NCI-H510A treated with DMSO at 0.1 percent for 48 hours (cell line): ENCODE measurements around the gene LYSMD3.
"Not testable (repeated sequence)": the region's sequence is repeated elsewhere in the genome, so short reads cannot be mapped to it uniquely, and the experiment has no call there.

Experiments used
- DNase-seq: peaks from one replicate; lab custom pipeline; 2025; lab: John Stamatoyannopoulos, UW

Gene LYSMD3

DNA sequence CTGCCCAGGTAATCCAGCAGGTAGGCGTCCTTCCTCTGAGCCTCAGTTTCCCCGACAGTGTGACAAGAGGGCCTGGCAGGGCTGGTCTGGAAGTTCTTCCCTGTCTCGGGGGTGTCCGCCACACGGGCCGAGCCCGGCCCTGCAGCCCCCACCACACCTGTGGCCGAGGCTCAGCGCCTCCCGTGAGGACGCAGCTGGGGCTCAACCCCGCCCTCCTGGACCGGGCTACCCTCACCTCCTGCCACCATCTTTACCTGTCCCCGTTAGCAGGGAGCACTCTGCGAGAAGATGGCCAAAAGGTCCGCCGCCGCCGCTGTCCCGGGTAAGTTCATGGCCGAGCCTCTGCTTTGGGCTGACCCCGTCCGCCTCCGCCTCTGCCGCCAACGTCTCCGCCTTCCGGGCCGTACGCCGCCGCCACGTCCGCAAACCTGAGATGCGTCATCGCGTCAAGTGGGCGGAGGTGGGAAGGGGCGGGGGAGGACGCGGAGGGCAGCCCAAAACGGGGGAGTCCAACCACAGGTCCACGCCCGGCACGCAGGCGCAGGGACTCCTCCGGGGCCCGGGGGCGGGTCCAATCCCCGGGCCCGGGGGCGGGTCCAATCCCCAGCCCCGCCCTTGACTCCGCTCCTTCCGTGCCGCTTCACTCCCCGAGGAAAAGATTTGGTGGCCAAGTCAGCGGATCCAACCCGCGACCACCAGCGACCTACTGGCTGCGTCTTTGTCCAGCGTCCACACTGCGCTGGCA is at the start of gene LYSMD3:
LYSMD3 (minus strand) TSS at position 391 of the 745 bp plus-strand sequence. CDS start 4,295 bp downstream, outside the sequence.
- peak; percentile 75 for DNase-seq

DNA sequence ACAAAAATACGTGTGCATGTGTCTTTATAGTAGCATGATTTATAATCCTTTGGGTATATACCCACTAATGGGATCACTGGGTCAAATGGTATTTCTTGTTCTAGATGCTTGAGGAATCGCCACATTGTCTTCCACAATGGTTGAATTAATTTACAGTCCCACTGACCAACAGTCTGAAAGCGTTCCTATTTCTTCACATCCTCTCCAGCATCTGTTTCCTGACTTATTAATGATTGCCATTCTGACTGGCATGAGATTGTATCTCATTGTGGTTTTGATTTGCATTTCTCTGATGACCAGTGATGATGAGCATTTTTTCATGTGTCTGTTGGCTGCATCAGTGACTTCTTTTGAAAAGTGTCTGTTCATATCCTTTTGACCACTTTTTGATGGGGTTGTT is 47.2 kb upstream of the LYSMD3 start:
- not testable (repeated sequence) for DNase-seq

DNA sequence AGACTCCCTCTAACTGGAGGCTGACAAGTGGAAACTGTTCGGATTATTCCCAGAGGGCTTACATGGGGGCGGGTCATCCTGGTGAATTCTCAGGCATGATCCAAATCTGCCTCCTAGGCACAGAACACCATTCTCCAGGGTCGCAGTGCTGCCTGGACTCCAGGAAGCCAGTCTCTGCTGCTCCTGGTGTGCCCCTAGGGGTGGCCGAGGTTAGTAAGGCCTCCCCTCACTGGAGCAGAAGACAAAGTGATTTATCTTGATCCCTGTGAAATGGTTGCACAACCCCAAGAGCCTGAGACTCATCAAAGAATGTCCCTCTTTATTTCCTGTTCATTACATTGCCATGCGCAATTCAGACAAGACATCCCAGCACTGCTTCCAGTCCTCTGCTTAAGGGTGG is 46.3 kb upstream of the LYSMD3 start:
- no peak for DNase-seq

DNA sequence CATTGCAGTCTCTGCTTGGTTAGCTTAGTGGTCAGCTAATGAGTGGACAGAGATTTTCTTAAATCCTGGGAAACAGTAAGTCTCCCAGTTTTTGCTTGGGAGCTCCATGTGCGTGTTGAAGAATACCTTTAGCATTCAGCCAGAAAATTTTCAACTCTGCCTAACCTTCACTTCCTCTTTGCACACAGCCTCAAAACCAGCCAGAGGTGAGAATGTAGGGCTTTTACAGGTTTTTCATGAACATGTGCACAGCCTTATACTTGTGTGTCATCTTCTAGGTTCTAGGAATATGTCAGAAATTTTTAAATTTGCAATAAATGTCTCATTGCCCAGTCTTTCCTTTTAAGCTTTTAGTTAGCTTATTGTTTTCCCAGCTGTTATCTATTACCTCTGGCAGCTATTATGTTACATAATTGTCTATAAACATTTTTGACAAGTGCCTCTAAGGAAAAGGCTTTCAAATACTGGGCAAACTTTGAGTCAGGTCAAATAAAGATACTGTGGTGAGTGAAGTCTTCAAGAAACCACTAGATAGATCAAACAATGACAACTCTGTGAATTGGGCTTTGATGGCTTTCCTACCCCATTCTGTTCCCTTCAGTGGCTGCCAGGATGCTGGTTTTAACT is 41.9 kb upstream of the LYSMD3 start:
- DNase-seq = no peak

DNA sequence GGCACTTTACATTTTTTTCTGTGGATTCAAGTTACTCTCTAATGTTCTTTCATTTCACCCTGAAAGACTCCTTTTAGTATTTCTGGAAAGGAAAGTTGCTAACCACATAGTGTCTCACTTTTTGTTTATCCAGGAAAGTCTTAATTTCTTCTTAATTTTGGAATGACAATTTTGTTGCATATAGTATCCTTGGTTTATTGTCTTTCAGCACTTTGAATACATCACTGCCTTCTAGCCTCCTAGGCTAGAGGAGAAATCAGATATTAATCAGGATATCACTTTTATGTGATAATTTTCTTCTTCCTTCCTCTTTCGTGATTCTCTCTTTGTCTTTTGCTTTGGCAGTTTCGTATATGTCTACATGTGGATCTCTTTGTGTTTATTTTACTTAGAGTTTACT is 40.6 kb upstream of the LYSMD3 start:
- DNase-seq = no peak

DNA sequence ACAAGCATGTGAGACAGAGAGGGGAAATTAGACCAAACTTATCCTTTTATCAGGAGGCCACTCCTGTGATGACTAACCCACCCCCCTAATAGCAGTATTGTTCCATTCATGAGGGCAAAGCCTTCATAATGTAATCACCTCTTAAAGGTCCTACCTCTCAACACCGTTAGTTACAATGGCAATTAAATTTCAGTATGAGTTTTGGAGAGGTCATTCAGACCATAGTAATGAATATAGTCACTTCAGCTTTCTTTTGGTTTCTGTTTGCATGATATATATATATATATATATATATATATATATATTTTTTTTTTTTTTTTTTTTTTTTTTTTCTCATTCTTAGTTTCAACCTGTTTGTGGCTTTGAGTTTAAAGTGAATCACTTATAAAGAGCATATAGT is 39.7 kb upstream of the LYSMD3 start:
- DNase-seq = no peak

DNA sequence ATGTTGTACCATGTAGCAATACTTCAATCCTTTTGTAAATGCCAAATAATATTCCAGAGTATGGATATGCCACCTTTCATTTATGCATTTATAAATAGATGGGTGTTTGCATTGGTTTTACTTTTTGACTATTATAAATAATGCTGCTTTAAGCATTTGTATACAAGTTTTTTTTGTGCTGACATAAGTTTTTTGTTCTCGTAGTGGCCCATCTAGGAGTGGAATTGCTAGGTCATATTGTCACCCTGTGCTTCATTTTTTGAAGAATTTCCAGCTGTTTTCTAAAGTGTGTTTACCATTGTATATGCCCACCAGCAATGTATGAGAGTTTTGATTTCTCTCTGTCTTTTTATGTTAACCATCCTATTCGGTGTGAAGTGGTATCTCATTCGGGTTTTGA is 36.1 kb upstream of the LYSMD3 start:
- DNase-seq = no peak

DNA sequence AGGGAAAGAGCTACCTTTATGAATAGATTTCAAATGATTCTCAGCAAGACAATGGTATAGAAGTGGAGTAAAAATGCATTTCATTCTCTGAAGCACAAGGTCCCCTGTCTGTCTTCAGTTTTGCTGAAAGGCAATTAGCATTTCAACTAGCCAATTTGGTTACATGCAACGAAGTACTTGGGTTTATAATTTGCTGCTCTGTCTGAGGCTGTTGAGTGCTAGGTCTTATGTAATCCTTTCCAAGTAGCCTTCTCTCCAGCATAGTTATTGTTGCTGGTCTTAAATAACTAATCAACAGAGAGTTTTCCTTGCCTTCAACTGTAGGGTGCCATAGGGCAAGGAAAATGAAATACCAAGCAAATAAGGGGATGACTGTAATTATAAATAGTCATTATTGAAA is 33.7 kb upstream of the LYSMD3 start:
- DNase-seq = peak; percentile 2

DNA sequence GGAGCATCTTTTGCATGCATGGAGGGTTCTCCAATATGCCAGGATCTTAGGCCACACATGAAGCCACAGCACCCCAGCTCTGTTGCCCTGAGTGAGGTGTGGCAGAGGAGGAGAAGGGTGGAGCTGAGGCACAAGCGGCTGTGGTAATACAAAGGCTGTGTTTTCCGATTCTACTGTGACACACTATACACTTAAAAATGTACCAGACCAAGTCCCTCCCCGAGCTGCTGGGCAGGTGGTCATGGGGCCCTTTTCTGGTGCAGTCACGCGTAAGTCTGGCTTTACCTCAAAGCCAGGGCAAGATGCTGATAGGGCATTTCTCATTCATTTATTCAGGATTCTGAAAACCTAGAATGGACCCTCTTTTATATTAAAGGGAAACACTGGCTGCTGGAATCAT is 33.0 kb upstream of the LYSMD3 start:
- DNase-seq = peak; percentile 57

DNA sequence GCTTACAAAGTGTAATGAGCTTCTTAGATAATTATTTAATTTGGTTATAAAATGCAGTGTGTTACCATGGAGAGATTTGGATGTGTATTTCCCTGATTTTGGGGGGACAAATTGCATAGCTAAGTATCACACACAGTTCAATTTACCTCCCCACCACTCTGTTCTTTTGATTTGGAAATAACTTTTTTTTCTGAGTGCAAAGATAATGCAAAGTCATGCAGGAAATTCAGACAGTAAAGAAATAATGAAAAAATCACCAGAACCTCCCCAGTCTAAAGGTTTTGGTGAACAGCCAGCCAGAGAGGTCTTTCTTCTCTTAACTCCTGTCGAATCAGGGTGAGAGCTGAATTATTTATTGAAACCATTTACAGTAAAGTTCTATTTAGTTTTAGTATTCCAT is 32.4 kb upstream of the LYSMD3 start:
- no peak for DNase-seq

DNA sequence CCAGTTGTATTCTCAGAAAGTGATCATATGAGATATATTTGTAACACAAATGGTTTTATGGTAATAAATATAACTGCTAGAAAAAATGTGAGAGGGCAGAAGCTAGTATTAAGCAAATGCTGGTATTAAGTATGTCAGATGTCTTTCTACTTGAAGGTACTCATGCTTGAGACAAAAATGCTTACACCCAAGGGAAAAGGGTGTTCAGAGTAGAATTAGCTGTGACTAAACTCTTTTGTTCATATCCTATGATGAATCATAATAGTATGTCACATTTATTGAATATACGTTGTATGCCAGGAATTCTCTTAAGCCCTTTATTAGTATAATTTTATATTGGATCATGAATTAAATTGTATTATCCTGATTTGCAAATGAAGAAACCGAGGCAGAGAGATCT is 31.4 kb upstream of the LYSMD3 start:
- no peak for DNase-seq

DNA sequence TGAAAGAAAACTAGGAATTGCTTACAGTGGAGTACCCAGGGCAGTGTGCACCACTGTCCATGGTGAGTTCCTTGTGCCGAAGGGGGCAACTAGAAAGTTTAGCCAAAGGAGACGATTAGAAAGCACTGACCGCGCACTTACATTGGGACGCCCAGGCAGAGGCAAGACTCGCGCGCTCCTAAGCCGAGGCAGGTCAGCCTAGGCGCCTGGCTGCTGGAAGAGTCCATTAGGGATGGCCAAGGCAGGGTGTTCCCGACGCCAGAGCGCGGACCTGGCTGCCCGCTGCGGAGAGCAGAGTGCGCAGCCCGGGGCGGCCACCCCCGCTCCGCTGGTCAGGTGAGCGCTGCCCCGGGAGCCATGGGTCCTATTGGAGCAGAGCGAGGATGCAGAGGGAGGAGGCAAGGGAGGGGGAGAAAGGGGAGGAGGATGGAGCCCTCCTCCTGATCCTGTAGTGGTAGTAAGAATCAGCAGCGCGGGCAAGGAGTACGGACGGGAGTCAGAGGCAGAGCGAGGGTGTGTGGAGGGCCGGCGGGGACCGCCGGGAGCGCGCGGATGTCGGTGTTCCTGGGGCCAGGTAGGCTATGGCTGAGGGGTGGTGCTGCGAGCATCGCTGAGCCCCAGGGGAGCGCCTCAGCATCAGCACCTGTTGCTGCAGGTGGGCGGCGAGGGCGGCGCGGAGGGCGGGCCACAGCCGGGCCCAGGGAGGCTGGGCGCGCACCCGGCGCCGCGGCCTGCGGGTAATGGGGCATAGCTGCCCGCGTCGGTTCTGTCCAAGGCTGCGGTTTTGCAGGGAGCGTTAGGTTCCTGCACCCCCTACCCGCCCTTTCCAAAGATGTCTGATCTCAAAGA is 29.2 kb upstream of the LYSMD3 start, which contains the start of gene ADGRV1:
ADGRV1 (plus strand) TSS at position 454 of the 849 bp plus-strand sequence; CDS start at position 553, 99 bp downstream.
- peak; percentile 87 for DNase-seq

DNA sequence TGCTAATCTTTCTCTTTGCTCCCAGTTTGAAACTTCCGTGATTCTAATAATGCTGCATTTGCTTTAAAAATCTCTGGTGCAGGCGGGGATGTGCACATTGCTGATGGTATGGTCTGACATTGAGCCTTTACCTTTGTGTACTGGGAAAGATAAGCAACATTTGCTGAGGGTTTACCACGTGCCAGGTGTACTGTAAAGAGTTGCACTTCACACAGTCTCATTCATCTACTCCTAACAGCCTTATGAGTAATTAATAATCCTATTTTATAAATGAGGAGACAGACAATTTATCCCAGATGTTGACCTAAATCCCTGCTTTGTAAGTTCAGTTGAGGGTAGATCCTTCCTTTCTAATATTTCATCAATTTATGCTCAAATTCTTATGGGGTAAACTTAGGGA is 28.5 kb upstream of the LYSMD3 start:
- DNase-seq = peak; percentile 63

DNA sequence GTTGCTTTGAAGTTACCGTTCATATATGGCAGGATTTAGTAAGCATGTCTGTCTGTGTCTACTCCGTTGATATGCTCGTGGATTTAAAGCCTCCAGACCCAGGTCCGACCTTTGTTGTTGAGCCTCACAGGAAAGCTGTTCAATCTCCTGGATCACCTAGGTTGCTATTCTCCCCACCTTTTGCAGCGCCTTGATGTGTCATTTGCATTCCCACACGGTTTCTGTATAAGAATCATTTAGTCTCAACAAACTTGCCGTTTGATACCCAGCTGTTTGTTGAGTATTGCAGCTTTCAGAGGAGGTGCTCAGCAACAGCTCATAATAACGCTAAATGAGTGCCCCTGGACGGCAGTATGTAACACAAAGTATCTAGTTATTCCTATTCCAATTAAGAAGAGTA is 28.0 kb upstream of the LYSMD3 start:
- DNase-seq = peak; percentile 63

DNA sequence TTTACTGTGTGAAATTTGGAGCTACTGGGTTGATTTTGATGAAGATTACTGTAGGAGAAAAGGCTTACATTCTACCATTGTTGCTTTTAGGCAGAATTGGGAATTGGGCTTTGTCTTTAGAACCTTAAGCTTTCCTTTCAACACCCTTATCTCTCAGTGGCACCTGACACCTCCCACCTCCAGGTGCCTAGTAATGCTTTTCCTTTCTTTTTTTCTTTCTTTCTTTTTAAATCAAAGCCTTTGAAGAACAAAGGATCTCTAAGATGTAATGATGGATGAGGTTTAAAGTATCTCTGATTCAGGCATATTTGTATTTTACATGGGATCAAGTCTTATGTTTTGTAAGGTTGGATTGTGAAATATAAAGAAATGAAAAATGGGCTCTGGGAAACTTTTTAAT is 26.3 kb upstream of the LYSMD3 start:
- no peak for DNase-seq

DNA sequence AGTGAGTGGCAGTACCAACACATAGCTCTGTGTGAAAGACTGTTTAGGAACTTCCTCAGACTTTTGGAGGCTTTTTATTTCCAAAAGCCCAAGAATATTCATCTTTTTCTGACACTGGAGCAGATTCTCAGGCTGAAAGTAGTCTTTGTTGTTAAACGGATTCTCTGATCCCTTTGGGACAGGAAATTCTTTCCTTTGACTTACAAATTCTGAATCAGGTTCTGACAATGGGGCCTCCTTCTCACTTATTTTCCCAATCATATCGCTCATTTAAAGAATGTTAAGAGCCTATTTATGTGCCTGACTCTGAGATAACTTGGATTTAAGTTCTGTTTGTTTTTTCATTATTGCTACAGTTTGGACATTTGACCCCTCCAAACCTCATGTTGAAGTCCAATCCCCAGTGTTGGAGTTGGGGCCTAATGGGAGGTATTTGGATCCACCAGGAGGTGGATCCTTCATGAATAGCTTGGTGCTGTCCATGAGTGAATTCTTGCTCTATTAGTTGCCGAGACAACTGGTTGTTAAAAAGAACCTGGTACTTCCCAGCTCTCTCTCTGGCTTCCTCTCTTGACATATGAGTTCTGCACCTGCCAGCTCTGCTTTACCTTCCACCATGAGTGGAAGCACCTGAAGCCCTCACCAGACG is 25.1 kb upstream of the LYSMD3 start:
- DNase-seq = no peak

DNA sequence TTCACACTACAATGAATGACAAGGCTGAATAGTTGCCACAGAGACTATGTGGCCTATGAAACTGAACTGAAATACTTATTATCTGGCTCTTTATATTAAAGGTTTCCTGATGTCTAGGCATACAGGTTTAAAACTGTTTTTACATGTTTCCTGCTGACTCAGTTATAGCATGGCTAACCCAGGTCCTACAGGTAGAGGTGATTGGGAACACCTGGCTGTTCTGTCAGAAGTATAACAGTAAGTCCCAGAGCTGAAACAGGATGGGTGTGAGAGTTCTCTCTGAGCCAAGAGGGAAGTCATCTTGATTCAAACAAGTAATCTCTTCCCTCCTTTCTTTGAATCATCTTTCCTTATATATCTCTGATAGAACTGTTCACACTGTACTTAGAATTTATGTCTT is 24.3 kb upstream of the LYSMD3 start:
- DNase-seq = no peak

DNA sequence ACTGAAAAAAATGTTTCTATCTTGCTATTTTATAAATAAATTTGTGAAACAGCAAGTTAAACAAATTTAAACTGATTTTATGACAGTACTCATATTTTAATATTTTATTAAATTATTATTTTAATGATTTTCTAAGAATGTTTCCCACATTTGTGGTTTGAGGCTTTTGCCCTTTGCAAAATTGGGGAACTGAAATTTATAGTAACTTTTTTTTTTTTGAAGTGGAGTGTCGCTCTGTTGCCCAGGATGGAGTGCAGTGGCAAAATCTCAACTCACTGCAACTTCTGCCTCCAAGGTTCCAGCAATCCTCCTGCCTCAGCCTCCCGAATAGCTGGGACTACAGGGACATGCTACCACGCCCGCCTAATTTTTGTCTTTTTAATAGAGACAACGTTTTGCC is 22.0 kb upstream of the LYSMD3 start:
- no peak for DNase-seq

DNA sequence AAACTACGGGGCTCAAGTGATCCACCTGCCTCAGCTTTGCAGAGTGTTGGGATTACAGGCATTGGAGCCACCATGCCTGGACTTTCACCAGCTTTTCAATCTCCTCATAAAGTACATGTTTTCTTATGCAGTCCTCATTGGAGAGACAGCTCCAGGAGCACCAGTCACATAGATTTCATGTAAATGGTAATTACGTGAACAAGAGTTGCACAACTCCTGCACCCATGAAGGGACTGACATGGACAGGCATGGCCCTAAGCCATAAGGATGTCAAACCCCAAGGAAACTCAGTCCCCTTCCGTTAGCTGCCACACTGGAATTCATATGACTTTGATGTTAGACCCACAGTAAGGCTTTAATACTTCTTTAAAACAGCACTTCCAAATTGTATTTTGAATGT is 21.6 kb upstream of the LYSMD3 start:
- no peak for DNase-seq

DNA sequence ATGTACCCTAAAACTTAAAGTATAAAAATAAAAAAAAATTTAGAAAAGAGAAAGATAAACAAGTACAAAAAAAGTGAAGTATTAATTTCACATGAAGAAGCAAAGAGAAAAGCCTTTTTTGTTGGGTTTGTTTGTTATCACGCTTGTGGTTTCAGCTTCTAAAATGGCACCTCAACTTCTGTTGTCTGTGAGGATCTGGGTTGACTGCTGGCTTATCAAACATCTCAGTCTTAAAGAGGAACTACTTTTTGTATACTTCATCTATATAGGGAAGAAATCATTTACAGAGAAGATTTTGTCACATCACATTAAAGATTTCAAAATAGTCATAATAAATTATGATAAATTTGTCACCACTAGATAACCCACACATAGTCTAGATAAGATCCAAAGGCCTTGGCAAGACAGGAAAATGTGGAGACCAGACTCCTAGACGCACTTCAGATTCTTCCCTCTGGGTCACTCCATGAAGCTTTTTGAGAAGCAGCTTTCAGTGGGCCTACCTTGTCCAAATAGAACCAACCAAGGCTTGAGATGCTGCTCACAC is 20.4 kb upstream of the LYSMD3 start:
- DNase-seq = no peak

DNA sequence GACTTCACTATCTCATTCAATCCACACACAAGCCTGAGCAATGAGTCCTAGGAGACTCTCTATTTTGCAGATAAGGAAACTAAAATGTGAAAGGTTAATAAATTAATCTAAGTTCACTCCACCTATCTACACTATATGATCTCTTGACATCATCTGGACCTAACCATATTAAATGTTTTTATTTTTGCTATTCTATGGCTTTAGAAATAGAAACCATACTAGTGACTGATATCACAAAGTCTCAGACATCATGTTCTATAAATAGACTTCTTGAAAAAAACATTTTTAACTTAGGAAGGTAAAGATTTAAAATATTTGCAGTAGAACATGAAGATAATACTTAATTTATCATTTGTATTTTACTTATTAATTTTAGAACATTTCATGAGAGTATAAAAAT is 19.8 kb upstream of the LYSMD3 start:
- no peak for DNase-seq

DNA sequence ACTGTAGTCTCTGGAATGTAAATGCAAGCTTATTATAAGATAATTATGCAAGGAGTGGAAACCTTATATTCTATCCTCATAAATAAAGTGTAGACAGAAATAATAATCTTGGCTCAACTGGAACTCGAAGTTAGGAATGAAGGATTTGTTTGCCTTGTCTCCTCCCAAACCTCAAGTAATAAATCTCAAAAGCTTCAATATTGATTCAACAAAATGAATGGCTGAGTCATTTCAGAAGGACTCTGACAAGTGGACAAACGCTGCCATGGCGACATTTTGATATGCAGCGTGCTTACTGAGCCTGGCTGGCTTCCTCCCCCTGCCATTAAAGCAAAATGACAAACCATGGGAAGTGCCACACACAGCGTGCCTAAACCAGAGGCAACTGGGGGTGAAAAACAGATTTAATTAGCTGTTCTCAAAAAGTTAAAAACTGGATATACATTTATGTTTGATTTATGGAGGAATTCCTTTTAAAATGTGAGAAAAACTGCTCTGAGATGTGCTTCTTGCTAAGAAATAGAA is 18.7 kb upstream of the LYSMD3 start:
- peak; percentile 82 for DNase-seq
